ENCODE measurements around the gene COL4A6.

DNA sequence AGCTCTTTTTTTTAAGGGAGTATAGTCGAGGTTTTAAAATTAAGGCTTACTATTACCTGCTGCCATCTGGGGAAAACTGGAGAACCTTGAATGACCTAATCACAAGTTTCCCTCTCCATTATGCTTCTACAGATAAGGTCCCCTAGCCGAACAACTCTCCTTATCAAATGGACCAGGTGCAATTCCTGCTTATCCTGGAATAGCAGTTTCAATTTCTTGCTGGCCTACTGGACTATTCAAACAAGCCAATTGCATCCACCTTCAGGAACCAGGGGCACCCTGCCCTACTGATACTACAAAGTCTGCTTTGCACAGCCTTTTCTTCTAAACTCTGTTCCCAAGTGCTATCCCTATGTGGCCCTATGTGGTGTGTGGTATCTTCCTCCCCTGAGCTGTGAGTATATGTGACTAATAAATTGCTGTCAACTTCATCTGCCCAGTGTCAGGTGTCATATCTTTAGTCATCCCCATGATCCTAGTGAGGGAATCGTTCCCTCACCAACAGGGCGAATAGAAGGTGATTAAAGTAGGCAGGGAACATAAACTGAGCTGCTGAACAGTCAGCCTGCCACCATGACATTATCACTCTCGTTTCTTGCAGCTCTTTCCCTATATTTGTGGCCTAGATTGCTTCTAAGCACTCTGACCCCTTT lies 218.1 kb downstream of the COL4A6 start:
- TF ChIP-seq POLR2A (IDR thresholded peaks at IDR 0.05) = no peak
- TF ChIP-seq, protein P1, sequence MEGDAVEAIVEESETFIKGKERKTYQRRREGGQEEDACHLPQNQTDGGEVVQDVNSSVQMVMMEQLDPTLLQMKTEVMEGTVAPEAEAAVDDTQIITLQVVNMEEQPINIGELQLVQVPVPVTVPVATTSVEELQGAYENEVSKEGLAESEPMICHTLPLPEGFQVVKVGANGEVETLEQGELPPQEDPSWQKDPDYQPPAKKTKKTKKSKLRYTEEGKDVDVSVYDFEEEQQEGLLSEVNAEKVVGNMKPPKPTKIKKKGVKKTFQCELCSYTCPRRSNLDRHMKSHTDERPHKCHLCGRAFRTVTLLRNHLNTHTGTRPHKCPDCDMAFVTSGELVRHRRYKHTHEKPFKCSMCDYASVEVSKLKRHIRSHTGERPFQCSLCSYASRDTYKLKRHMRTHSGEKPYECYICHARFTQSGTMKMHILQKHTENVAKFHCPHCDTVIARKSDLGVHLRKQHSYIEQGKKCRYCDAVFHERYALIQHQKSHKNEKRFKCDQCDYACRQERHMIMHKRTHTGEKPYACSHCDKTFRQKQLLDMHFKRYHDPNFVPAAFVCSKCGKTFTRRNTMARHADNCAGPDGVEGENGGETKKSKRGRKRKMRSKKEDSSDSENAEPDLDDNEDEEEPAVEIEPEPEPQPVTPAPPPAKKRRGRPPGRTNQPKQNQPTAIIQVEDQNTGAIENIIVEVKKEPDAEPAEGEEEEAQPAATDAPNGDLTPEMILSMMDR (IDR thresholded peaks at IDR 0.05) = no peak

All from adrenal gland (tissue), 5 donors.